HG03045 (cell line): ENCODE results near the gene CCDC183.
"Not testable (repeated sequence)": the region's sequence is repeated elsewhere in the genome, so short reads cannot be mapped to it uniquely, and the experiment has no call there.

ENCODE experiments used
- ATAC-seq: cut with Tn5 transposase; IDR thresholded peaks from one replicate; pipeline ENCODE4 v1.9.1; 2021; ENCODE audit warnings: mild to moderate bottlenecking, moderate library complexity; ENCODE audit not compliant: unreplicated experiment

The CCDC183 gene

GRCh38 chr9:136760424-136760823 lies 35.7 kb upstream of the CCDC183 start:
- no peak for ATAC-seq

DNA sequence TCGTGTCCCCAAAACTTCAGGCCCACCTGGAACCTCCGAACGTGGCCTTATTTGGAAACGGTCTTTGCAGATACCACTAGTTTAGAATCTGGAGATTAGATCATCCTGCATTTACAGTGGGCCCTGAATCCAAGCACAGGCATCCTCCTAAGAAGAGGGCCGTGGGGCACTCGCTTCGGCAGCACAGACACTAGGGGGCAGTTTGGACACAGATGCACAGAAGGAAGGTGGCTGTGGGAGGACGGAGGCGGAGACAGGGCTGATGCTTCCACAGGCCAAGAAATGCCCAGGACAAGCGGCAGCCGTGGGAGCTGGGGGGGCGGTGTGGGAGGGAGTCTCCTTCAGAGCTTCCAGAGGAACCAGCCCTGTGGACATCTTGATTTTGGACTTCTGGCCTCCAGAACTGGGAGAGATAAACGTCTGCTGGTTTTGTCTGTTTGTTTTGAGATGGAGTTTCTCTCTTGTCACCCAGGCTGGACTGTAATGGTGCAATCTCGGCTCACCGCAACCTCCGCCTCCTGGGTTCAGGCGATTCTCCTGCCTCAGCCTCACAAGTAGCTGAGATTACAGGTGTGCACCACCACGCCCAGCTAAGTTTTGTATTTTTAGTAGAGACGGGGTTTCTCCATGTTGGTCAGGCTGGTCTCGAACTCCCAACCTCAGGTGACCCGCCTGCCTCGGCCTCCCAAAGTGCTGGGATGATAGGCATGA lies 35.1 kb upstream of the CCDC183 start:
- ATAC-seq = not testable (repeated sequence)

DNA sequence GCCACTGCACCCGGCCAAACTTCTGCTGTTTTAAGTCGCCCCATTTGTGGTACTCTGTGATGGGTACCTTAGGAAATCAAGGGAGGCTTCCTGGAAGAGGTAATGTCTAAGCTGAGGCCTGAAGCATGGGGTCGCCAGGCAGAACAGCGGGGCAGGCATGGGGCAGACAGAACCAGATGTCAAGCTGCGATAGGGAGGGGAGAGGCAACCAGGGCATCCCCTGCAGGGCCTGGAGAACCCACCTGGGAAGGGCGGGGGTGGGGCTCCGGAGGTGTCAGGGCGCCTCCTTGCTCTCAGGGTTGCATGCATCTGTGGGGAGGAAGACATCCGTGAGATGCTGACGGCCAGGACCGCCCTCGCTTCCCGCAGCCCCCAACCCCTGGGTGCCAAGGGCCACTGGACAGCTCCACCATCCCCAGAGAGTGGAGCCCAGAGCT lies 34.6 kb upstream of the CCDC183 start:
- no peak for ATAC-seq

- no peak for ATAC-seq
Measured at GRCh38 chr9:136762221-136762691, 33.9 kb upstream of the CCDC183 start.

DNA sequence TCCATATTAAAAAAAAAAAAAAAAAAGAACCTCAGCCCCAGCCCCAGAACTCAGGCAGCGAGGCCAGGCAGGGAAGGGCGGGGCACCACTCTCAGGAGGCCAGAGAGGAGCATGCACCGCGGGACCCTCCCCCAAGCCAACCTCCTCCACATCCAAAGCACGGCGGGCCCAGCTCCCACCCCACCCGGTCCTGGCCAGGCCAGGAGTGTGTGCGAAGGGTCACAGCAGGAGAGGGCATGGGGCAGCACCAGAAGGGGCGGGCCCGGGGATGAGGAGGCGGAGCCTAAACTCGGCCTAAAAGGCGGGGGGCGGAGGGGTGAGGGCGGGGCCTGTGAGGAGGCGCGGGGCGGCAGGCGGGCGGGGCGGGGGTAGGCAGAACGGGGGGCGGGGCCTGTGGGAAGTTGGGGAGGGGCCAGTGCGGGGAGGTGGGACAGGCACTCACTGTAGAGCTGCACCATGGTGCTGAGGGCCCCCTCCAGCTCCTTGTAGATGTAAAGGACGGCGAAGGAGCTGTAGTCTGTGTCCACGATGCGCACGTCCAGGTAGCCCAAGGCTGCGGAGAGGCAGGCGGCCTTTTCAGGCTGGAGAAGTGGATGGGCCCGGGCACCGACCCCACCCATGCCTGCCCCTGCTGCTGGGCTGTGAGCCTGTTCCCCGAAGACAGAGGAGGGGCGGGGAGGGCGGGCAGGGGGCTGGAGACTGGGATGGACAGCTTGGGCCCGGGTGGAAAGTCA lies 33.1 kb upstream of the CCDC183 start:
- no peak for ATAC-seq

- ATAC-seq = no peak
Measured at GRCh38 chr9:136763649-136764035, 32.5 kb upstream of the CCDC183 start.

- no peak for ATAC-seq
Measured at GRCh38 chr9:136764301-136764891, 31.7 kb upstream of the CCDC183 start, which contains the start of gene LCN15. Gene LCN15 (minus strand): TSS chr9:136764518. CDS start chr9:136764488, 30 bp downstream.

GRCh38 chr9:136765041-136765440 lies 31.1 kb upstream of the CCDC183 start:
- ATAC-seq = no peak

DNA sequence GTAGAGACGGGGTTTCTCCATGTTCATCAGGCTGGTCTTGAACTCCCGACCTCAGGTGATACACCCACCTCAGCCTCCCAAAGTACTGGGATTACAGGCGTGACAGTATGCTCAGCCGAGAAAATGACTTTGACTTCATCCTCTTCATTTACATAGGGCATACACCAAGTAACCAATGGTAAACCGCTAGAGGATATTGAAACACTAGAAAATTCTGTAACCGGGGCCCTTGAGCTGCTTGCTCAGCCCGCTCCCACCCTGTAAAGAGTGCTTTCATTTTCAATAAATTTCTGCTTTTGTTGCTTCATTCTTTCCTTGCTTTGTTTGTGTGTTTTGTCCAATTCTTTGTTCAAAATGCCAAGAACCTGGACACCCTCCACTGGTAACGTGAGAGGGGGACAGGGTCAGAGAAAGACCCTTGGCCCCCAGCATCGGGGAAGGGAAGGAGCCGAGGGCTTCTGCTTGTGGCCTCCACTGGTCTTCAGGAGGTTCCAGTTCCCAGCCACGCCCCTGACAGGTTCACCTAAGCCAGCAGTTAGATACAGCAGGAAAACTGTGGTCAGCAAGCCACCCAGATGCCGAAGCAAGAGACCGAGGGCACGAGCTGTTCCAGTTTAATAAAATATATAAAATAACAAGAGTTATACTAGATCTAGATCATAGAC lies 30.3 kb upstream of the CCDC183 start:
- not testable (repeated sequence) for ATAC-seq

- ATAC-seq = not testable (repeated sequence)
Measured at GRCh38 chr9:136766410-136767120, 29.6 kb upstream of the CCDC183 start.

- ATAC-seq = no peak
Measured at GRCh38 chr9:136769710-136770191, 26.4 kb upstream of the CCDC183 start.

DNA sequence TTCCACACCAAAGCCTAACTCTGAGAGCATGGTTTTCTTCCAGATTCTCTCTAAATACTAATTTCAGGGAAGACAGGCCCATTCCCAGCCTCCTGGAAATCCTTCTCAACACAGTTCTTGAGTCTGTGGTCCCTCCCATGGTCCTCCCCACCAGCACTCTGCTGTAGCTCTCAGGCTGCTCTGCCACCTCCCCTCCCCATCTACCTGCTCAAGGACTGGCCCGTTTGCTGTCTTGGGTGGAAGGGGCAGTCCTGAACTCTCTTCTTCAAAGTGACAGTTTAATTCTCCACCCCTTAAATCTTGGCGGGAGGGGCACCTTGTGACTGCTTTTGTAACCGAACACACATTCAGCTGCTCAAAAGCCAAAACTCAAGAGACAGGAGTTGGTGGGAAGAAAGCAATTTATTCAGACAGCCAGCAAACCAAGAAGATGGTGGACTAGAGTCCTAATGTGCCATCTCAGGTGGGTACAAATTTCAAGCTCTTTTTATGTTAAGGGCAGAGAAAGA lies 24.2 kb upstream of the CCDC183 start:
- ATAC-seq = no peak

GRCh38 chr9:136773386-136774044 lies 22.6 kb upstream of the CCDC183 start:
- no peak for ATAC-seq

GRCh38 chr9:136774416-136775045 lies 21.6 kb upstream of the CCDC183 start:
- no peak for ATAC-seq

- no peak for ATAC-seq
Measured at GRCh38 chr9:136775191-136775590, 20.9 kb upstream of the CCDC183 start.

- no peak for ATAC-seq
Measured at GRCh38 chr9:136776947-136777346, 19.2 kb upstream of the CCDC183 start.

DNA sequence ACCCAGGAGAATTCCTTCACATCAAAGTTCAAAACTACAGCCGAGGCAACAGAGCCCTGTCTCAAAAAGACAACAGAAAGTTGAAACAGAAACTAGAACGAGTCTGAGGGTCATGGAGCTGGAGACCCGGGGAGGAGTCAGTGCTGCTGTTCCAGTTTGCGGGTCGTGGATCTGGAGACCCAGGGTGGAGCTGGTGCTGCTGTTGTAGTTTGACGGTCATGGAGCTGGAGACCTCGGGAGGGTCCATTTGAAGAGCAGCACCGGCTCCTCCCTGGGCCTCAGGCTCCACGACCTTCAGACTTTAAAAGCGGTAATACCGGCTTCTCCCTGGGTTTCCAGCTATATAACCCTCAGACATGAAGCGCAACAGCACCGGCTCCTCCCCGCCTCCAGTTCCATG lies 18.8 kb upstream of the CCDC183 start:
- ATAC-seq = no peak

- ATAC-seq = no peak
Measured at GRCh38 chr9:136779808-136780207, 16.3 kb upstream of the CCDC183 start.

- no peak for ATAC-seq
Measured at GRCh38 chr9:136782452-136782851, 13.7 kb upstream of the CCDC183 start.
